MM.1S (cell line): ENCODE data around the gene NCCRP1.

Experiments used
- EZH2 ChIP-seq: fragments of 300-600 bp; sonication (generic); optimal IDR thresholded peaks from 2 replicates; pipeline ENCODE3; 2017; ENCODE audit warnings: low read depth, mild to moderate bottlenecking, antibody characterized with exemption, low read length, mixed read lengths
- EZH2phosphoT487 ChIP-seq: fragments of 300-600 bp; sonication (generic); IDR thresholded peaks from 2 replicates; pipeline ENCODE4 v1.6.1; 2018; ENCODE audit warnings: antibody characterized with exemption, low read length
- TF ChIP-seq, protein P1 (sequence below): fragments of 300-600 bp; sonication (generic); IDR thresholded peaks from 2 replicates; pipeline ENCODE4 v1.5.1; 2016; ENCODE audit warnings: antibody characterized with exemption, low read length, mixed read lengths

DNA sequence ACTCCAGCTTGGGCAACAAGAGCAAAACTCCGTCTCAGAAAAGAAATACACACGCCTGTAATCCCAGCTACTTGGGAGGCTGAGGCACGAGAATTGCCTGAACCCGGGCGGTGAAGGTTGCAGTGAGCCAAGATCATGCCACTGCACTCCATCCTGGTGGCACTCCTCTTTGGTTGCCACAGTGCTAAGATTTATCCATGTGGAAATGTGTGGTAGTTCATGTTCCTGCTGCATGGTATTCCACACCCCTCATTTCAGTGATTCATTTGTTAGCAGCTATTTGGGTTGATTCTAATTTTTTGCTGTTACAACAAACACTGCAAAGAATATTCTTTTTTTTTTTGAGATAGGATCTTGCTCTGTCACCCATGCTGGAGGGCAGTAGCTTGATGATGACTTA lies 35.9 kb downstream of the NCCRP1 start:
- TF ChIP-seq, protein P1, sequence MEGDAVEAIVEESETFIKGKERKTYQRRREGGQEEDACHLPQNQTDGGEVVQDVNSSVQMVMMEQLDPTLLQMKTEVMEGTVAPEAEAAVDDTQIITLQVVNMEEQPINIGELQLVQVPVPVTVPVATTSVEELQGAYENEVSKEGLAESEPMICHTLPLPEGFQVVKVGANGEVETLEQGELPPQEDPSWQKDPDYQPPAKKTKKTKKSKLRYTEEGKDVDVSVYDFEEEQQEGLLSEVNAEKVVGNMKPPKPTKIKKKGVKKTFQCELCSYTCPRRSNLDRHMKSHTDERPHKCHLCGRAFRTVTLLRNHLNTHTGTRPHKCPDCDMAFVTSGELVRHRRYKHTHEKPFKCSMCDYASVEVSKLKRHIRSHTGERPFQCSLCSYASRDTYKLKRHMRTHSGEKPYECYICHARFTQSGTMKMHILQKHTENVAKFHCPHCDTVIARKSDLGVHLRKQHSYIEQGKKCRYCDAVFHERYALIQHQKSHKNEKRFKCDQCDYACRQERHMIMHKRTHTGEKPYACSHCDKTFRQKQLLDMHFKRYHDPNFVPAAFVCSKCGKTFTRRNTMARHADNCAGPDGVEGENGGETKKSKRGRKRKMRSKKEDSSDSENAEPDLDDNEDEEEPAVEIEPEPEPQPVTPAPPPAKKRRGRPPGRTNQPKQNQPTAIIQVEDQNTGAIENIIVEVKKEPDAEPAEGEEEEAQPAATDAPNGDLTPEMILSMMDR = no peak
- TF ChIP-seq EZH2phosphoT487 (no peak), EZH2 (no peak)
